22Rv1 (cell line): ENCODE results near the gene S100A13.

Source experiments
- CTCF ChIP-seq: fragments of 450-650 bp; IDR thresholded peaks from 2 replicates; pipeline ENCODE4 v1.5.1; 2017; ENCODE audit warnings: mild to moderate bottlenecking
- ZFX ChIP-seq: fragments of 450-650 bp; IDR thresholded peaks from 2 replicates; pipeline ENCODE4 v1.6.1; 2017; ENCODE audit warnings: antibody characterized with exemption, borderline replicate concordance

GRCh38 chr1:153648000-153648643 is 20.8 kb upstream of the S100A13 start:
- TF ChIP-seq CTCF = 0 out of 2 replicates have a peak, but pooled peaks have one; percentile 3
- no peak for TF ChIP-seq ZFX
